Endothelial cell (in vitro differentiated cells): ENCODE results near the gene CACUL1. TPM values are rescaled to one million over a fixed set of nuclear protein-coding genes. Genes with fewer than 3 reads are reported as not detected.
A peak's percentile ranks its signal among the peaks of the same experiment; 100 is the strongest.

ENCODE experiments used
- DNase-seq: peaks from one replicate; pipeline ENCODE4 v3.0.0; 2021; ENCODE audit warnings: low spot score
- H3K27ac Mint-ChIP-seq: one replicate; pipeline ENCODE4 v1.8.0; 2021; ENCODE audit warnings: mixed read lengths, inconsistent platforms; ENCODE audit not compliant: unreplicated experiment
- H3K27me3 Mint-ChIP-seq: one replicate; pipeline ENCODE4 v1.8.0; 2021; ENCODE audit warnings: mild to moderate bottlenecking, moderate library complexity, mixed read lengths, inconsistent platforms; ENCODE audit not compliant: unreplicated experiment
- H3K36me3 Mint-ChIP-seq: one replicate; pipeline ENCODE4 v1.8.0; 2021; ENCODE audit warnings: mild to moderate bottlenecking, low read depth, mixed read lengths, inconsistent platforms; ENCODE audit not compliant: unreplicated experiment
- H3K4me1 Mint-ChIP-seq: one replicate; pipeline ENCODE4 v1.8.0; 2021; ENCODE audit warnings: mild to moderate bottlenecking, mixed read lengths, inconsistent platforms; ENCODE audit not compliant: unreplicated experiment
- H3K4me3 Mint-ChIP-seq: one replicate; pipeline ENCODE4 v1.8.0; 2021; ENCODE audit warnings: mild to moderate bottlenecking, mixed read lengths, inconsistent platforms; ENCODE audit not compliant: unreplicated experiment
- H3K9me3 Mint-ChIP-seq: one replicate; pipeline ENCODE4 v1.8.0; 2021; ENCODE audit warnings: mixed read lengths, inconsistent platforms; ENCODE audit not compliant: unreplicated experiment
- CTCF ChIP-seq: fragments of 200-600 bp; sonication (generic); IDR thresholded peaks from one replicate; pipeline ENCODE4 v1.5.0; 2021; ENCODE audit warnings: antibody characterized with exemption; ENCODE audit not compliant: unreplicated experiment
- total RNA-seq: library from RNA; stranded (reverse); fragmentation: NEBNext Ultra II Directional; extraction: Animal tissue kit (Norgen Biotek cat#: 25700); gene quantifications from one replicate; pipeline ENCODE4 v1.2.1, GENCODE V29; 2021; ENCODE audit not compliant: unreplicated experiment

CACUL1 gene
- total RNA-seq, 1 donor from 2014 or later, result 59.0 TPM

DNA sequence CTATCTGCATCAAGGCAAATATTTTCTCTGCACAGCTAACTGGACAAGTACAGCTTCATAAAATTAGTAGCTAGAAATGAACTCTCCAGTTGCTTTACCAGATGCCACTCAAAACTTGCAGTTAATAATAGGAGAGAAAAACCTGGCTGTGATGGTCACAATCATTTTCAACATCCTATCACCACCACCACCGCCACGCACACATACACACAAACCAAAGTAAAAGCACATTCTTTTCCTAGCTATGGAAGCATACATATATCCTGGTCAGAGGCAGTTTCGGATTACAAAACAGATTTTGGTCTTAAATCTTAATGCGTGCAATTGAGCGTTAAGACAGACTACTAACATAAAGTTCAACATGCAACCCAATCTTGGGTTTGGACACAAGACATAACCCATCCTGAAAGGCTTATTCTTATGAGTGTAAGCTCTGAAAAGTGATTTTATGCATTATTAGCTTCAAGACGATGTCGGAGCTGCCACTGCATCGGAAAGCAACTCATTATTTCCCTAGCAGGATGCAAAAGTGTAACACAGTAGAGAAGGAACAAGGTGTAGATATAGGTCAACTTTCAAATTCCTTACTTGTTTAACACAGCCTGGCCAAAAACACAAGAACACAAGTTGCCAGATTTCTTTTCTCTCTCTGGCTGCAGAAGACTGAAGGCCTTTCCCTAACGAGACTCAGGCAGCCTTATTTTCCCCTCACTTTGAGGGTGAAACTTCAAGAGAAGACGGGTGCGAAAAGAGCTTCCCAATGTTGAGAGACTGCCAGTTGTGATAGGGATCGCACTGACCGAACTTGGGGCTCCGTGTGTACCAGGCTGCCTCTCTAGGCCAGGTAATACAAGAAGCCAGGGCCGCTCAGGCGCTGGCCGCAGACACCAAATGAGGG is 1.2 kb downstream of the CACUL1 start:
- no peak for TF ChIP-seq CTCF
- H3K4me3 Mint-ChIP-seq, result peak overlapping the region; percentile 95
- H3K9me3 Mint-ChIP-seq, result no peaks in the 10 kb centered on the region
- H3K27ac Mint-ChIP-seq, result peak overlapping the region; percentile 96
- H3K27me3 Mint-ChIP-seq, result peaks cover 11% of the 10 kb centered on the region
- no peak for DNase-seq
- H3K4me1 Mint-ChIP-seq, result peaks cover 41% of the 10 kb centered on the region
- H3K36me3 Mint-ChIP-seq, result peaks cover 9% of the 10 kb centered on the region

DNA sequence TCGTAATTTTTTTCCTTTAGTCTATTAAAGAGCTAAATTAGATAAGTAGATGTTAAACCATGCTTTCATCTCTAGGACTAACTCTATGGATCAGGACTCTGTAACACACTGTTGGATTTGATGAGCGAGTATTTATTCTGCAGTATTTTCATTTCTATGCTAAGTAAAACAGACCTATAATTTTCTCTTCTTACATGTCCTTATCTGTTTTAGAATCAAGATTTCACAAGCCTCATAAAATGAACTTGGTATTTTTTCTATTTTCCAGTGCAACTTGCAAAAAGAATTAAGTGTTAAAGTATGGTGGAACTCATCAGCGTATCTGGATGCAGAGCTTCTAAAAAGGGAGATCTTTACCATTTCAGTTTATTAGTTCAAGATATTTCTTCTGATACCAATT is 2.4 kb downstream of the CACUL1 start:
- Mint-ChIP-seq H3K4me3 (peak overlapping the region; percentile 54), H3K4me1 (peaks cover 53% of the 10 kb centered on the region), H3K9me3 (no peaks in the 10 kb centered on the region), H3K27ac (peak overlapping the region; percentile 19), H3K27me3 (peaks cover 11% of the 10 kb centered on the region), H3K36me3 (peaks cover 13% of the 10 kb centered on the region)
- no peak for TF ChIP-seq CTCF
- no peak for DNase-seq

DNA sequence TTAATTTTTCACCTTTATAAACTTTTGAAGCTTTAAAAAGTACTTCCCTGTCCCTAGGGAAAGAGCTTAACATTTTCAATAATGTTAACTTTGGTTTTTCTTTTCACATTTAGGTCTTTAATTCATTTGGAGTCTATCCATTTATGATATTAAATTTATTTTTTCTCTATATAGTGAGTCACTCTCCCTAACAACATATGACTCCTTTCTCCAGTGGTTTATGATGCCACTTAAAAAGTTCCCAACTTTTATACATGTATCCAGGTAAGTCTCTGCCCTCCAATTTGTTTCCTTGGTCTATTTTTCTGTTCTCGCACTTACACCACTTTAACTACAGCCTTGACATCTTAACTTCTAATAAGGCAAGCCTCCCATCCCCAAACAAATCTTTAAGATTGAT is 3.5 kb downstream of the CACUL1 start:
- no peak for TF ChIP-seq CTCF
- DNase-seq, result no peak
- Mint-ChIP-seq H3K4me3 (no peak overlapping the region), H3K36me3 (peaks cover 14% of the 10 kb centered on the region), H3K9me3 (no peaks in the 10 kb centered on the region), H3K4me1 (peaks cover 53% of the 10 kb centered on the region), H3K27ac (peak overlapping the region; percentile 55), H3K27me3 (peaks cover 9% of the 10 kb centered on the region)

GRCh38 chr10:118748041-118748440 is 6.7 kb downstream of the CACUL1 start:
- H3K27ac Mint-ChIP-seq, result peak overlapping the region; percentile 67
- H3K27me3 Mint-ChIP-seq, result no peaks in the 10 kb centered on the region
- no peaks in the 10 kb centered on the region for H3K9me3 Mint-ChIP-seq
- TF ChIP-seq CTCF, result no peak
- H3K4me3 Mint-ChIP-seq, result peak overlapping the region; percentile 19
- no peak for DNase-seq
- H3K4me1 Mint-ChIP-seq, result peaks cover 52% of the 10 kb centered on the region
- H3K36me3 Mint-ChIP-seq, result peaks cover 6% of the 10 kb centered on the region

- Mint-ChIP-seq H3K27me3 (peaks cover 2% of the 10 kb centered on the region), H3K4me1 (peaks cover 53% of the 10 kb centered on the region), H3K27ac (no peak overlapping the region), H3K4me3 (no peak overlapping the region), H3K36me3 (peaks cover 6% of the 10 kb centered on the region), H3K9me3 (no peaks in the 10 kb centered on the region)
- no peak for DNase-seq
- TF ChIP-seq CTCF, result no peak
These were observed 8.5 kb downstream of the CACUL1 start for GRCh38 chr10:118746246-118746645.
